Right ventricle myocardium inferior (tissue), 1 donor: ENCODE measurements around the gene SDR39U1. TPM values are rescaled to one million over a fixed set of nuclear protein-coding genes. Genes with fewer than 3 reads are reported as not detected.

Experiments used
- ATAC-seq: fragments of 200-7000 bp; cut with Tn5 transposase; one replicate; pipeline ENCODE4 v1.9.1; 2020; ENCODE audit warnings: mild to moderate bottlenecking, moderate library complexity
- DNase-seq: peaks from one replicate; pipeline ENCODE4 v3.0.0; 2021; ENCODE audit errors: missing footprints
- intact Hi-C: fragments of 100-400 bp; cut with DNase I; formaldehyde crosslinking; loops from one replicate; pipeline ENCODE4 v1.11.0; 2022
- total RNA-seq: library from RNA; stranded (reverse); fragmentation: NEBNext Ultra II Directional; extraction: Animal tissue kit (Norgen Biotek cat#: 25700); gene quantifications from one replicate; pipeline ENCODE4 v1.2.1, GENCODE V29; 2021
- donor health status: DM: no; HTN: yes; CAD: no; lungs with severe emphysema.

SDR39U1 gene
- total RNA-seq, 1 donor from 2014 or later: 76.6 TPM

DNA sequence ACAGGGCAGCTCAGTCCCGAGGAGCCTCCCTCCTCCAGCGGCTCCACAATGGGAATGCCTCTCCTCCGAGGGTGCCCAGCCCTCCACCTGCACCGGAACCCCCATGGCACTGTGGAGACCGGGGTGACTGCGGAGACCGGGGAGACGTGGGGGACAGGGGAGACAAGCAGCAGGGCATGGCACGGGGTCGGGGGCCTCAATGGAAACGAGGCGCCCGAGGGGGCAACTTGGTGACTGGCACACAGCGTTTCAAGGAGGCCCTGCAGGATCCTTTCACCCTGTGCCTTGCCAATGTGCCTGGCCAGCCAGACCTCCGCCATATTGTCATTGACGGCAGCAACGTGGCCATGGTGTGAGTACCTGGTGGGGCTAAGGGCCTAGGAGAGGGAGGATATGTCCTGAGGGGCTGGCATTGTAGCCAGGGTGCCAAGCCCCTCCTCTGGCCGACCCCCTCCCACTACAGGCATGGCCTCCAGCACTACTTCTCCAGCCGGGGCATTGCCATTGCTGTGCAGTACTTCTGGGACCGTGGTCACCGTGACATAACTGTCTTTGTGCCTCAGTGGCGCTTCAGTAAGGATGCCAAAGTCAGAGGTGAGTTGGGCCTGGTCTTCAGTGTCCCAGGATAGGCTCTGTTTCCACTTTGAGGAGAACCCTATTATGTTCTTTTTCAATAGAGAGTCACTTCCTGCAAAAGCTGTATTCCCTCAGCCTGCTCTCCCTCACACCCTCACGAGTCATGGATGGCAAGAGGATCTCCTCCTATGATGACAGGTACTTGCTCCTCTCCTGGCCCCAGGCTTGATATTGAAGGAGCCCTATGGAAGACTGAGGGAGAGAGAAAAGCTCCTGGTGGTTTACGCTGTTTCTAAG is 10.1 kb downstream of the SDR39U1 start:
- DNase-seq: no peak
- no peak for ATAC-seq
- intact Hi-C loops: loop anchor here (10.0 kb wide), 1 partner anchor 288 kb away; the partner anchor contains the start of genes EMC9, PSME2 and RNF31

DNA sequence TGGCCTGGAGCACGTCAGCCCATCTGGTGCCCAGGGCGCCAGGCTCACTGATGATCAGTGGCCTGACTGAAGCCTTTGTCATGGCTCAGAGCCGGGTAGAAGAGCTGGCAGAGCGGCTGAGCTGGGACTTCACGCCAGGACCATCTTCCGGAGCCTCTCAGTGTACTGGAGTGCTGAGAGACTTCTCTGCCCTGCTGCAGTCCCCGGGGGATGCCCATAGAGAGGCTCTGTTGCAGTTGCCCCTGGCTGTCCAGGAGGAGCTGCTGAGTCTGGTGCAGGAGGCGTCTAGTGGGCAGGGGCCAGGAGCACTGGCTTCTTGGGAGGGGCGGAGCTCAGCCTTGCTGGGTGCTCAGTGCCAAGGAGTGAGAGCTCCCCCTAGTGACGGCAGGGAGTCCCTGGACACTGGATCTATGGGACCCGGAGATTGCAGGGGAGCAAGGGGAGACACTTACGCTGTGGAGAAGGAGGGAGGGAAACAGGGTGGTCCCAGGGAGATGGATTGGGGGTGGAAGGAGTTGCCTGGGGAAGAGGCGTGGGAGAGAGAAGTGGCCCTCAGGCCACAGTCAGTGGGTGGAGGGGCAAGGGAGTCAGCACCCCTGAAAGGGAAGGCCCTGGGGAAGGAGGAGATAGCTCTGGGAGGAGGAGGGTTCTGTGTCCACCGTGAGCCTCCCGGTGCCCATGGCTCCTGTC is 10.9 kb downstream of the SDR39U1 start:
- peak; percentile 63 for ATAC-seq
- DNase-seq: peak; percentile 94
- intact Hi-C loops: loop anchor here (1.0 to 10.0 kb wide), 4 partner anchors 29 to 287 kb away; partner anchors contain the start of genes ADCY4, EMC9, PSME2 and RNF31

DNA sequence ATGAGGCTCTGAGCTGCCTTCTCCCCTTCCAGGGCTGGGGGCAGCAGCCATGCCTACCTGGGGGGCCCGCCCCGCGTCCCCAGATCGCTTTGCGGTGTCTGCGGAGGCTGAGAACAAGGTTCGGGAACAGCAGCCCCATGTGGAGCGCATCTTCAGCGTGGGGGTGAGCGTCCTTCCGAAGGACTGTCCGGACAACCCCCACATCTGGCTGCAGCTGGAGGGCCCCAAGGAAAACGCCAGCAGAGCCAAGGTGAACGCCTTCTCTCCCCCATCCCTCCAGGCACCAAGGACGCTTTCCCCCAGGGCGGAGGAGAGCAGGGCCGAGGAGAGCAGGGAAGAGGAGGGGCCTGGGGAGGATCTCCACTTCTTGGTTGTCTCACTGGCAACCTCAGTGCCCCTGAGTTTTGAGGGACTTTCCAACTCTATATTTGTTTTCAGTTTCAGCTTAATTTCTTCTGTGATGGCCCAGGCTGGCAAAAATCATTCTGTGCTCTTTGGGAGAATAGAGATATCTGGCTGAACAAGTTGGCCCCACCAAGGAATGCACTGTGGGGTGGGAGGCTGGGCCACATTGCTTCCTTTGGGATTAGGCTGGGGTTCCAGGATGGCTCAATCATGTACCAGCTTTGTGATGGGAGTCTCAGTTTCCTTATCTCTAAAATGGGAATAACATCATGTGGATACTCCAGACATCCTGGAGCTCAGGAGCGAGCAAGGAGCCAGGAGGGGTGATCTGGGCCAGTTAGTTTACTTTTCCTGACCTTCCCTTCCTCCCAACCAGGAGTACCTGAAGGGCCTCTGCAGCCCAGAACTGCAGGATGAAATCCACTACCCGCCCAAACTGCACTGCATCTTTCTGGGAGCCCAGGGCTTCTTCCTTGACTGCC is 11.7 kb downstream of the SDR39U1 start:
- ATAC-seq (peak; percentile 28), DNase-seq (no peak)
- intact Hi-C loops: loop anchor here (1.0 to 10.0 kb wide), 4 partner anchors 28 to 286 kb away; partner anchors contain the start of genes ADCY4, EMC9, PSME2 and RNF31

DNA sequence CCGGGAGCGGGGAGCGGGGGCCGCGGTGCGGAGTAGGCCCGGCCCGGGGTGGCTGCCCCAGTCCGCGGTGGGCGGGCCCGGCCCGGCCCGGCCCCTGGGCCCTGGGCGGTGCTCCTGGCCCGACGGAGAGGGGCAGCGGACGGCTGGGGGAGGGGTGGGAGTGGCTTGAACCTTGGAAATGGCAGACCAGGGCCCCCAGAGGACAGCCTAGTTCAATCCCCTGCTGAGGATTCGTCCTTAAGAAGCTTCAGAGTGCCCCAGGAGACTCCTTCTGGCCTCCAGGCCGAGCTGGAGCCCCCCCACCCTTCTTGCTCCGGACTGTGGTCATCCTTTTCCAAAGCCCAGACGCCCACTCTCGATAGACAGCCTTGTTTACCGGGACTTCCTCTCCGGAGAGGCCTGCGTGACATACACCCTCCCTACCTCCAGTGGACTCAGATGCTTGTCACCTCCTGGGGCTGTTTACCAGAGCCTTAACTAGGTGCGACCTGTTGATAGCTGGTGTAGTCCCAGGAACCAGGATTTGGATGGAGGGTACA is 12.4 kb downstream of the SDR39U1 start:
- ATAC-seq: peak; percentile 87
- intact Hi-C loops: loop anchor here (2.0 to 10.0 kb wide), 3 partner anchors 27 to 285 kb away; partner anchors contain the start of genes ADCY4, EMC9, PSME2 and RNF31
- DNase-seq: peak; percentile 89

- peak; percentile 89 for ATAC-seq
- DNase-seq: peak; percentile 97
- intact Hi-C loops: loop anchor here (2.0 to 10.0 kb wide), 3 partner anchors 27 to 285 kb away; partner anchors contain the start of genes ADCY4, EMC9, PSME2 and RNF31
Observed at GRCh38 chr14:24429395-24430142, 13.0 kb downstream of the SDR39U1 start, which contains the start of the genes CBLN3 and KHNYN. Gene CBLN3, minus strand, starts transcription at chr14:24429668. Its CDS starts 614 bp downstream, at chr14:24429054. Gene KHNYN, plus strand, starts transcription at chr14:24429954. Its CDS starts 777 bp downstream, at chr14:24430731.

- no peak for DNase-seq
- intact Hi-C loops: no loop called here
- ATAC-seq: no peak
Observed at GRCh38 chr14:24428628-24429394, 13.8 kb downstream of the SDR39U1 start.

DNA sequence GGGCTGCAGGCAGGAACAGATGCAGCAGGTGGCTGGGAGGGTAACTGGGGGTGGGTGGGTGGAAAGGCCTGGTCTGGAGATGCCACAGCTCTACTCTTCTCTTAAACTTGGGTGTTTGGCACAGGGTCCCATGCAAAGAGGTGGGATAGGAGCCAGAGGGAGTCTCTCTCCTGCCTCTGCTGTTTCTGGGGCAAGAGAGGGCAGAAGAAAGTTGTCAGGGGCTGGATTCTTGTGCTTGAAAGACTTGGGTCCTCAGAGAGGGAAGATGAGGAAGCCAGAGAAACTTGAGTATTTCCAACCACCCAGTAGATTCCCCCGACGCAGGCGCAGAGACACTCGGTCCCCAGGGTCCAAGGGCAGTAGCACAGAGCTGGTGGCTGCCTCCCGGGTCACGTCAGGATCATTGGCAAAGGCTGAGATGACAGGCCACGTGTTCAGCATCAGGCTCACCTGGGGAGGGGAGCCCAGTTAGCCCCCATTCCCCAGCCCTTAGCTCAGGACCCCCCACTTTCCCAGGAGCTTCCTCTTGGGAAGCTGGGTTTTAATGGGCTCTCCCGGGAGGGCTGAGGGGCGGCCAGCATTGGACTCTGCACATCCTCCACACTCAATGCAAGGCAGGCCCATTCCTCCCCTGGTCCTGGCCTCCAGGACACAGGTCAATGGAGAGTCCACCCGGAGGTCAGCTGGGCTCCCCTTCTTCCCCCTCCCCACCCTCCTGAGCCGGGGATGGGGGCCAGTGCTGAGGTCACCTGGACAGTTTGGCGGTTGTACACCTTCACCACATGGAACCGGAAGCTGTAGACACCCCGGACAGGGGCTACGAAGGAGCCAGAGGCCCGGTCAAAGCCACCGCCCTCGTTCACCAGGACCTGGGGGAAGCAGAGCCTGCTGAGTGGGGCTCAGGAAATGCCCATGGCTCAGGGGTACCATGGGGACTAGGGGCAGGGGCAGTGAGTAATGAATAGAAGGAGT is 14.8 kb downstream of the SDR39U1 start:
- DNase-seq (no peak), ATAC-seq (no peak)
- intact Hi-C loops: no loop called here

- DNase-seq: no peak
- no peak for ATAC-seq
- intact Hi-C loops: no loop called here
Observed at GRCh38 chr14:24426912-24427536, 15.6 kb downstream of the SDR39U1 start.

DNA sequence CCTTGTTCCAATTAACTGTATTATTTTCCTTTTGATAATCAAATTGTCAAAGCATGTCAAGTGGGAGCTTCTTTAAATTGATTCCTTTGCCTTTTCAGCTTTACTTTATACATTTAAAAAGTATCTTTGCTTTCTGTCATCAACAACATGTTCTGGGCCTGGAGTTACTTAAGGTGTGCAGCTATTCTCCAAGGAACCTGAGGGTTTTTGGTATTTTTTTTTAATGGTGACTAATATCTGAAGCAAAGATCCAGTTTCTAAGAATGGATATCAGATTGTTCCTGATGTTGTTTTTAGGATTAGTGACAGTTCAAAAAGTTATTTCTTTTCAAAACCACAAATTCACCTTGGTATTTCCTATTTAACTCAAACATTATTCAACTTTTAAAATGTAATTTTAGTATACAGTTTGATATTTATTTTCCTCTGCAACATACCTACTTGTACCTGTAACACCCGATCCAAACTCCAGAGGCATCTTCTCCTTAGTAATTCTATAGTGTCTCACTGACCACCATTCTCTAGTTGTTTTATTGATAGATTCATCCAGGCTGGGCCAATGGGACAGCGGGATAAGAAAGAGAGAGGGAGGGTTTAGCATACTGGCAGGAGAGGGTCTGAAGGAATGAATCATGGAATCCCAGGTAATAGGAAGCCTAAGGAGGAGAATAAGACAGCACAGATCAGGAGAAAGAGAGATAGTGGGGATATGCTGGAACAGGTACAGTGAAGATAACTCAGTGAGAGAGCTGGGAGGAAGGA is 16.2 kb downstream of the SDR39U1 start:
- no peak for DNase-seq
- ATAC-seq: no peak
- intact Hi-C loops: no loop called here

- intact Hi-C loops: no loop called here
- no peak for DNase-seq
- no peak for ATAC-seq
Observed at GRCh38 chr14:24425704-24426103, 16.9 kb downstream of the SDR39U1 start.

GRCh38 chr14:24422694-24423601 is 19.6 kb downstream of the SDR39U1 start:
- intact Hi-C loops: no loop called here
- DNase-seq (no peak), ATAC-seq (no peak)

- ATAC-seq (no peak), DNase-seq (no peak)
- intact Hi-C loops: no loop called here
Observed at GRCh38 chr14:24422261-24422660, 20.3 kb downstream of the SDR39U1 start.

DNA sequence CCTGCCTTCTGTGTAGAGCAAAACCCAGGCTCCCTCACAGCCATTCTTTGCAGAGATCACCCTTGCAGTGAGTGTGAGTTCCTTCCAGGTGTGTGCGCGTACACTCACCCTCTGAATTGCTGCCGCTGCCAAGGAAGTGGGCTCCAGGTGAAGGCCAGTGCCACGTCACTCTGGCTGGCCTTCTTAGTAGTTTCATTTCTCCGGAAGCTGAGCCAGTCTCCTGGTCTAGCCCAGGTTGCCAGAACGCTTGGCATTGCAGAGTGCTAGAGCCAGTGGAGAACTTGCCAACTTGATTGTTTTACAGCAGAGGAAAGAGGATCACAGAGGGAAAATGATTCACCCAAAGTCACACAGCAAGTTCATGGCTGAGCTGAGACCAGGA is 24.1 kb downstream of the SDR39U1 start:
- intact Hi-C loops: no loop called here
- ATAC-seq (no peak), DNase-seq (no peak)
